ENCODE measurements around the gene C6orf89.
"Not testable (repeated sequence)": the region's sequence is repeated elsewhere in the genome, so short reads cannot be mapped to it uniquely, and the experiment has no call there.

Gene C6orf89

GRCh38 chr6:36934901-36935300, 49.1 kb downstream of the C6orf89 start:
- Histone ChIP-seq H4K20me1 (ENCODE audit: insufficient read depth, low read length) (no peaks in the 10 kb centered on the region), H3K4me2 (ENCODE audit: low read depth, low read length) (no peak overlapping the region)
- TF ChIP-seq EZH2phosphoT487 (IDR thresholded peaks at IDR 0.05; ENCODE audit: low read length) (no peak), CTCF (IDR thresholded peaks at IDR 0.05; ENCODE audit: low read length) (no peak), EZH2 (optimal IDR thresholded peaks at IDR 0.05; ENCODE audit: low read depth, low read length) (no peak)

GRCh38 chr6:36936824-36937223, 51.1 kb downstream of the C6orf89 start:
- no peak for TF ChIP-seq EZH2phosphoT487 (IDR thresholded peaks at IDR 0.05; ENCODE audit: low read length)
- TF ChIP-seq CTCF (IDR thresholded peaks at IDR 0.05; ENCODE audit: low read length) = no peak
- TF ChIP-seq EZH2 (optimal IDR thresholded peaks at IDR 0.05; ENCODE audit: low read depth, low read length) = no peak
- H3K4me1 ChIP-seq (ENCODE audit: low read length) = no peaks in the 10 kb centered on the region
- no peaks in the 10 kb centered on the region for H3K9me2 ChIP-seq (replicated peaks; ENCODE audit: insufficient read depth, low read length)
- DNase-seq = no peak
- H3K9me3 ChIP-seq (replicated peaks; ENCODE audit: insufficient read depth, low read length) = no peaks in the 10 kb centered on the region
- no peaks in the 10 kb centered on the region for H3K27me3 ChIP-seq (replicated peaks; ENCODE audit: insufficient read depth, low read length)
- H3K4me3 ChIP-seq (ENCODE audit: low read length) = no peak overlapping the region
- H3K9ac ChIP-seq (ENCODE audit: low read length) = no peak overlapping the region
- H2AFZ ChIP-seq (ENCODE audit: low read length) = no peak overlapping the region
- H3K27ac ChIP-seq (ENCODE audit: low read length) = no peak overlapping the region
- H3K36me3 ChIP-seq (replicated peaks; ENCODE audit: insufficient read depth, low read length) = no peaks in the 10 kb centered on the region
- no peak overlapping the region for H3K4me2 ChIP-seq (ENCODE audit: low read depth, low read length)
- H3F3A ChIP-seq (ENCODE audit: insufficient read depth, low read length) = no peaks in the 10 kb centered on the region
- H4K20me1 ChIP-seq (ENCODE audit: insufficient read depth, low read length) = no peaks in the 10 kb centered on the region
- no peaks in the 10 kb centered on the region for H3K79me2 ChIP-seq (ENCODE audit: low read length)

More at GRCh38 chr6:36934901-36935300, 49.1 kb downstream of the C6orf89 start:
- H3K27ac ChIP-seq (ENCODE audit: low read length) = no peak overlapping the region
- no peak overlapping the region for H2AFZ ChIP-seq (ENCODE audit: low read length)
- H3K4me1 ChIP-seq (ENCODE audit: low read length) = no peaks in the 10 kb centered on the region
- no peaks in the 10 kb centered on the region for H3K36me3 ChIP-seq (replicated peaks; ENCODE audit: insufficient read depth, low read length)
- no peak overlapping the region for H3K4me3 ChIP-seq (ENCODE audit: low read length)
- no peaks in the 10 kb centered on the region for H3K9me2 ChIP-seq (replicated peaks; ENCODE audit: insufficient read depth, low read length)
- no peaks in the 10 kb centered on the region for H3F3A ChIP-seq (ENCODE audit: insufficient read depth, low read length)
- no peak for DNase-seq
- H3K9me3 ChIP-seq (replicated peaks; ENCODE audit: insufficient read depth, low read length) = no peaks in the 10 kb centered on the region
- no peak overlapping the region for H3K9ac ChIP-seq (ENCODE audit: low read length)
- no peaks in the 10 kb centered on the region for H3K27me3 ChIP-seq (replicated peaks; ENCODE audit: insufficient read depth, low read length)
- H3K79me2 ChIP-seq (ENCODE audit: low read length) = no peaks in the 10 kb centered on the region

GRCh38 chr6:36937896-36938295, 52.1 kb downstream of the C6orf89 start:
- no peak overlapping the region for H3K9ac ChIP-seq (ENCODE audit: low read length)

GRCh38 chr6:36938536-36938935, 52.8 kb downstream of the C6orf89 start:
- Histone ChIP-seq H3K9ac (ENCODE audit: low read length) (no peak overlapping the region), H4K20me1 (ENCODE audit: insufficient read depth, low read length) (no peaks in the 10 kb centered on the region), H3K4me1 (ENCODE audit: low read length) (no peaks in the 10 kb centered on the region), H3K27me3 (replicated peaks; ENCODE audit: insufficient read depth, low read length) (no peaks in the 10 kb centered on the region), H3K79me2 (ENCODE audit: low read length) (no peaks in the 10 kb centered on the region), H3K4me2 (ENCODE audit: low read depth, low read length) (no peak overlapping the region), H2AFZ (ENCODE audit: low read length) (no peak overlapping the region), H3K36me3 (replicated peaks; ENCODE audit: insufficient read depth, low read length) (no peaks in the 10 kb centered on the region), H3K27ac (ENCODE audit: low read length) (no peak overlapping the region), H3K4me3 (ENCODE audit: low read length) (no peak overlapping the region), H3K9me2 (replicated peaks; ENCODE audit: insufficient read depth, low read length) (no peaks in the 10 kb centered on the region), H3F3A (ENCODE audit: insufficient read depth, low read length) (no peaks in the 10 kb centered on the region), H3K9me3 (replicated peaks; ENCODE audit: insufficient read depth, low read length) (no peaks in the 10 kb centered on the region)
- no peak for TF ChIP-seq CTCF (IDR thresholded peaks at IDR 0.05; ENCODE audit: low read length)
- TF ChIP-seq EZH2 (optimal IDR thresholded peaks at IDR 0.05; ENCODE audit: low read depth, low read length) = no peak
- no peak for TF ChIP-seq EZH2phosphoT487 (IDR thresholded peaks at IDR 0.05; ENCODE audit: low read length)
- DNase-seq = no peak

More at GRCh38 chr6:36937896-36938295, 52.1 kb downstream of the C6orf89 start:
- no peak overlapping the region for H3K4me2 ChIP-seq (ENCODE audit: low read depth, low read length)
- H2AFZ ChIP-seq (ENCODE audit: low read length) = no peak overlapping the region
- H3K79me2 ChIP-seq (ENCODE audit: low read length) = no peaks in the 10 kb centered on the region
- no peaks in the 10 kb centered on the region for H3K36me3 ChIP-seq (replicated peaks; ENCODE audit: insufficient read depth, low read length)
- H3K9me3 ChIP-seq (replicated peaks; ENCODE audit: insufficient read depth, low read length) = no peaks in the 10 kb centered on the region
- H3K9me2 ChIP-seq (replicated peaks; ENCODE audit: insufficient read depth, low read length) = no peaks in the 10 kb centered on the region
- H3F3A ChIP-seq (ENCODE audit: insufficient read depth, low read length) = no peaks in the 10 kb centered on the region
- no peaks in the 10 kb centered on the region for H3K27me3 ChIP-seq (replicated peaks; ENCODE audit: insufficient read depth, low read length)
- TF ChIP-seq EZH2 (optimal IDR thresholded peaks at IDR 0.05; ENCODE audit: low read depth, low read length) (no peak), EZH2phosphoT487 (IDR thresholded peaks at IDR 0.05; ENCODE audit: low read length) (no peak)
- no peak for DNase-seq
- H3K4me3 ChIP-seq (ENCODE audit: low read length) = no peak overlapping the region
- H3K27ac ChIP-seq (ENCODE audit: low read length) = no peak overlapping the region
- H3K4me1 ChIP-seq (ENCODE audit: low read length) = no peaks in the 10 kb centered on the region
- no peaks in the 10 kb centered on the region for H4K20me1 ChIP-seq (ENCODE audit: insufficient read depth, low read length)

GRCh38 chr6:36939005-36939404, 53.3 kb downstream of the C6orf89 start:
- H3K9me3 ChIP-seq (replicated peaks; ENCODE audit: insufficient read depth, low read length); H3K4me2 ChIP-seq (ENCODE audit: low read depth, low read length); H3K27me3 ChIP-seq (replicated peaks; ENCODE audit: insufficient read depth, low read length); H3K9ac ChIP-seq (ENCODE audit: low read length); H3K36me3 ChIP-seq (replicated peaks; ENCODE audit: insufficient read depth, low read length); H3K4me1 ChIP-seq (ENCODE audit: low read length); H3K27ac ChIP-seq (ENCODE audit: low read length); H2AFZ ChIP-seq (ENCODE audit: low read length); DNase-seq; H3K4me3 ChIP-seq (ENCODE audit: low read length); H3K9me2 ChIP-seq (replicated peaks; ENCODE audit: insufficient read depth, low read length); H3K79me2 ChIP-seq (ENCODE audit: low read length); H3F3A ChIP-seq (ENCODE audit: insufficient read depth, low read length); H4K20me1 ChIP-seq (ENCODE audit: insufficient read depth, low read length): not testable (repeated sequence)
